ENCODE data around the gene MYRF. TPM values are rescaled to one million over a fixed set of nuclear protein-coding genes. Genes with fewer than 3 reads are reported as not detected.

Gene MYRF
- total RNA-seq, 4 donors from 2014 or later: 0.24 to 2.8 (median 0.83) TPM

GRCh38 chr11:61747192-61747966, 5.1 kb upstream of the MYRF start:
- TF ChIP-seq, protein P1, sequence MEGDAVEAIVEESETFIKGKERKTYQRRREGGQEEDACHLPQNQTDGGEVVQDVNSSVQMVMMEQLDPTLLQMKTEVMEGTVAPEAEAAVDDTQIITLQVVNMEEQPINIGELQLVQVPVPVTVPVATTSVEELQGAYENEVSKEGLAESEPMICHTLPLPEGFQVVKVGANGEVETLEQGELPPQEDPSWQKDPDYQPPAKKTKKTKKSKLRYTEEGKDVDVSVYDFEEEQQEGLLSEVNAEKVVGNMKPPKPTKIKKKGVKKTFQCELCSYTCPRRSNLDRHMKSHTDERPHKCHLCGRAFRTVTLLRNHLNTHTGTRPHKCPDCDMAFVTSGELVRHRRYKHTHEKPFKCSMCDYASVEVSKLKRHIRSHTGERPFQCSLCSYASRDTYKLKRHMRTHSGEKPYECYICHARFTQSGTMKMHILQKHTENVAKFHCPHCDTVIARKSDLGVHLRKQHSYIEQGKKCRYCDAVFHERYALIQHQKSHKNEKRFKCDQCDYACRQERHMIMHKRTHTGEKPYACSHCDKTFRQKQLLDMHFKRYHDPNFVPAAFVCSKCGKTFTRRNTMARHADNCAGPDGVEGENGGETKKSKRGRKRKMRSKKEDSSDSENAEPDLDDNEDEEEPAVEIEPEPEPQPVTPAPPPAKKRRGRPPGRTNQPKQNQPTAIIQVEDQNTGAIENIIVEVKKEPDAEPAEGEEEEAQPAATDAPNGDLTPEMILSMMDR (IDR thresholded peaks at IDR 0.05): peak; percentile 51 to 87
- TF ChIP-seq POLR2A (IDR thresholded peaks at IDR 0.05): no peak
- no peak overlapping the region for H3K4me3 ChIP-seq
- H3K9me3 ChIP-seq: no peaks in the 10 kb centered on the region
- H3K4me1 ChIP-seq: peaks cover 16% of the 10 kb centered on the region
- WGBS: 76% methylated on average over 9 of the region's 19 CpGs
- DNase-seq (ENCODE audit: low spot score in 2 of 2): peak in 1 of 2 donors; percentile 80
- peaks cover 15% of the 10 kb centered on the region for H3K36me3 ChIP-seq
- H3K27me3 ChIP-seq: no peaks in the 10 kb centered on the region
- H3K27ac ChIP-seq: no peak overlapping the region

DNA sequence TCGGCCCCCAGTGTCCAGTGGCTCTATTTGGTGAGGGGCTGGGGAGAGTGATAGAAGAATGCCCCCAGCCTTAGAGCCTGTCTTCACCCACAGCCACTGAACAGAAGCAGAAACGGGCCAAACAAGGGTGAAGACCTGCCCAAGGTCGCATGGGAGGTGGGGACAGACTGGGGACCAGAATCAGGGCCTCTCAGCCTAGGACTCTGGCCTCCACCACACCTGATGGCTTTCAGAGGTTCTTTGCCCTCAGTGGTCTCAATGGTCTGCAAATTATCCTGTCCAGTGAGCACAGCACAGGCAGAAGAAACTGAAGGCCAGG, 4.5 kb upstream of the MYRF start:
- H3K36me3 ChIP-seq: peaks cover 14% of the 10 kb centered on the region
- TF ChIP-seq POLR2A (IDR thresholded peaks at IDR 0.05) (no peak), POLR2AphosphoS5 (IDR thresholded peaks at IDR 0.05) (no peak), EP300 (IDR thresholded peaks at IDR 0.05) (no peak)
- TF ChIP-seq, protein P1 (IDR thresholded peaks at IDR 0.05): no peak
- DNase-seq (ENCODE audit: low spot score in 2 of 2): no peak
- H3K27ac ChIP-seq: no peak overlapping the region
- peaks cover 3% of the 10 kb centered on the region for H3K27me3 ChIP-seq
- H3K4me3 ChIP-seq: no peak overlapping the region
- H3K4me1 ChIP-seq: peaks cover 17% of the 10 kb centered on the region
- 33% methylated on average over 3 of the region's 3 CpGs for WGBS
- H3K9me3 ChIP-seq: no peaks in the 10 kb centered on the region

DNA sequence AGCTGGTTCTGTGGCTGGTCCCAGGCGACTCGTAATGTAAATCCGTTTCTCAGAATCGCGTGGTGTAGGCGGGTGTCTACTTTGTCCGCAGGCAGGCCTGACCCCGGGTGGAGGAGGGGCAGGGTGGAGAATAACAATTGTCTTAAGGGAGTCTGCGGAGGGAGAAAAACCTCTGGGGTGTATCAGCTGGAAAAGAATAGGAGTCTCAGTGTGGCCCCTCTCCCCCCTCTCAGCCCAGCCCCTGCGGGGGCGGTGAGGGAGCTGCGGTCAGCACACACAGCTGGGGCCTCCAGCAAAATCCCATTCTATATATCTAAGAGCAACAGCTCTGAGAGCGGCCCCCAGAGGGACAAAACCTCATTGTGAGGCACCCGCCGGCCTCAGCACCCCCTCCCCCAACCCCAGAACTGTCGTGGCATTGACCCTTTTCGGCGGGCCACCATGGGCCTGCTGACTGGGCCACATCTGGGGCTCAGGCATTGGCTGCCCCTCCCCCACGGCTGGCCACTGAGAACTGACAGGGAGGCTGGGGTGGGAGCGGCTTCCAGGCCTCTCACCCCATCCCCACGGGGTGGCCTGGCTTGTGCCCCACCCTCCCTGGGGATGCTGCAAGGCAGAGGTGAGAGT, 2.7 kb upstream of the MYRF start:
- Histone ChIP-seq H3K27ac (no peak overlapping the region), H3K4me3 (no peak overlapping the region), H3K9me3 (no peaks in the 10 kb centered on the region), H3K4me1 (peaks cover 19% of the 10 kb centered on the region), H3K27me3 (peaks cover 3% of the 10 kb centered on the region), H3K36me3 (peaks cover under 1% of the 10 kb centered on the region)
- 53% methylated on average over 13 of the region's 21 CpGs for WGBS
- DNase-seq (ENCODE audit: low spot score in 2 of 2): no peak
- TF ChIP-seq POLR2A (IDR thresholded peaks at IDR 0.05): no peak
- TF ChIP-seq, protein P1 (IDR thresholded peaks at IDR 0.05): no peak
- no peak for TF ChIP-seq POLR2AphosphoS5 (IDR thresholded peaks at IDR 0.05)
- no peak for TF ChIP-seq EP300 (IDR thresholded peaks at IDR 0.05)

DNA sequence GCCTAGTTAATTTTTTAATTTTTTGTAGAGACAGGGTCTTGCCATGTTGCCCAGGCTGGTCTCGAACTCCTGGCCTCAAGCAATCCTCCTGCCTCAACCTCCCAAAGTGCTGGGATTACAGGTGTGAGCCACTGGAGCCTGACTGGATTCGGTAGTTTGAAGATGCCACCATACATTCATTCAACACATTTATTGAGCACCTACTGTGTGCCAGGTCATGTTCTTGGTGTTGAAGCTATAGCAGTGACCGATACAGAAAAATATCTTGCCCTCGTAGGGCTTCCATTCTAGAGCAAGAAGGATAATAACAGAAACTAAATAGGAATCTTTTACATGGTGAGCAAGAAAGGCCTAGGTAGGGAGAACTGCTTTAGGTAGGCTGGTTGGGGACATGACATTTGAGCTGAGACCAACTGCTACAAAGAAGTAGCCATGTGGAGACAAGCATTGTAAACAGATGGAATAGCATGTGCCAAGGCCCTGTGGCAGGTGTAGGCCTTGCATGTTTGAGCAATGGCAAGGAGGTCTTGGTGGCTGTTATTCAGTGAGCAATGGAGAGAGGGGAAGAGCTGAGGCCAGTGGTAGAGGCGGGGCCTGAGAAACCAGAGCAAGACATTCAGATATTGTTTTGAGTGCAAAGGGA, 1.7 kb upstream of the MYRF start:
- WGBS: 100% methylated on average over 5 of the region's 5 CpGs
- H3K9me3 ChIP-seq: no peaks in the 10 kb centered on the region
- H3K36me3 ChIP-seq: no peaks in the 10 kb centered on the region
- H3K27me3 ChIP-seq: peaks cover 3% of the 10 kb centered on the region
- H3K4me3 ChIP-seq: no peak overlapping the region
- no peak for DNase-seq (ENCODE audit: low spot score in 2 of 2)
- H3K27ac ChIP-seq: no peak overlapping the region
- H3K4me1 ChIP-seq: peaks cover 19% of the 10 kb centered on the region
- TF ChIP-seq, protein P1 (IDR thresholded peaks at IDR 0.05): no peak
- no peak for TF ChIP-seq EP300 (IDR thresholded peaks at IDR 0.05)
- TF ChIP-seq POLR2A (IDR thresholded peaks at IDR 0.05): no peak

DNA sequence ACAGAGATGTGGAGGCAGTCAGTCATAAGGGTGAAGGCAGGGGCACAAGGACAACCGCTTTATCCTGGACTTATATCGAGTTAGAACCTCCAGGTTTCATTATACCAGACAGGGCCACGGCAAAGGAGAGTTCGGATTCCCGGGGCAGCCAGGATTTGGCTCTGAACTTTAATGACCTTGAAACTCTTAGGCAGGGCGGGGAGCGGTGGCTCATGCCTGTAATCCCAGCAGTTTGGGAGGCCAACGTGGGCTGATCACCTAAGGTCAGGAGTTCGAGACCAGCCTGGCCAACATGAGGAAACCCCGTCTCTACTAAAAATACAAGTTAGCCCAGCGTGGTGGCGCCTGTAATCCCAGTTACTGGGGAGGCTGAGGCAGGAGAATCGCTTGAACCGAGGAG, 1.1 kb upstream of the MYRF start:
- no peak for DNase-seq (ENCODE audit: low spot score in 2 of 2)
- WGBS: 91% methylated on average over 14 of the region's 14 CpGs
- Histone ChIP-seq H3K4me3 (no peak overlapping the region), H3K36me3 (no peaks in the 10 kb centered on the region), H3K9me3 (no peaks in the 10 kb centered on the region), H3K27me3 (peaks cover 3% of the 10 kb centered on the region), H3K4me1 (peaks cover 19% of the 10 kb centered on the region), H3K27ac (no peak overlapping the region)
- TF ChIP-seq EP300 (IDR thresholded peaks at IDR 0.05) (no peak), POLR2A (IDR thresholded peaks at IDR 0.05) (no peak), POLR2AphosphoS5 (IDR thresholded peaks at IDR 0.05) (no peak)
